HG02623 (cell line): ENCODE data around the gene ITGAD.

Source experiments
- ATAC-seq: cut with Tn5 transposase; IDR thresholded peaks from one replicate; pipeline ENCODE4 v1.9.1; 2021; ENCODE audit warnings: moderate library complexity; ENCODE audit not compliant: unreplicated experiment

ITGAD gene

DNA sequence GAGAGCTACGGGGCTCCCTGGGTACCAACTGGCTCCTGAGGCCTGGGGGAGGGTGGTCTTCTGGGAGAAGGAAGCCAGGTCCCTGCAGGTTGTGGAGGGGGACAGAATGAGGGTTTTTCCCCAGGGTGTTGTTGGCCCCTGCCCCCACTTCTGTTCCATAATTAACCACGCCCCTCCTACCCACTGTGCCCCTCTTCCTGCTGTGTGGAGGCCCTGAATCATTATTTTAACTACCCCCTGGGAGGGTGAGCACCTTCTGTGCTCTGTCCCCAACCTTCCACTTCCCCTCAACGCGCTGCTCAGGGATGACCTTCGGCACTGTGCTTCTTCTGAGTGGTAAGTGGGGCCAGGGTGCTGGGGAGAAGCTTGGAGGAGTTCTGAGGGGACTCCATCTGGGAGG is at the start of gene ITGAD:
Gene ITGAD (plus strand): TSS at position 280 of the 400 bp plus-strand sequence. CDS start 26 bp downstream, at position 306.
- no peak for ATAC-seq

DNA sequence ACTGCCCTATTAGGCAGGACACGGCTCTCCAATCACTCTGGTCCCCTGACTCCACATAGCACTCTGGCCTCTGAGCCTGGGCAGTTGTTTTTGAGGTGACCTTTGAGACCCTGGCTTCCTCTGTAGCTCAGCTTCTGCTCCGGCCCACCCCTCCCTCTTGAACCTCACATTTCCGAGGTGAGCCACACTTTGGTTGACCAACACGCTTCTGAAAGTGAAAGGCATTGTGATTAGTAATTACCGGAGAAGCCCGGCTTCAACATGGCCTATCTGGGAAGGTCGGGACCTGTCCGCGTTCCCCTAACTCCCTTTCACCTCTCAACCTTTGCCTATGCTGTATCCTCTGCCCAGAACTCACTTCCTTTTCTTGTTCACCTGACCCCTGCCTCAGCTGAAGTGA is 48.4 kb upstream of the ITGAD start:
- no peak for ATAC-seq

DNA sequence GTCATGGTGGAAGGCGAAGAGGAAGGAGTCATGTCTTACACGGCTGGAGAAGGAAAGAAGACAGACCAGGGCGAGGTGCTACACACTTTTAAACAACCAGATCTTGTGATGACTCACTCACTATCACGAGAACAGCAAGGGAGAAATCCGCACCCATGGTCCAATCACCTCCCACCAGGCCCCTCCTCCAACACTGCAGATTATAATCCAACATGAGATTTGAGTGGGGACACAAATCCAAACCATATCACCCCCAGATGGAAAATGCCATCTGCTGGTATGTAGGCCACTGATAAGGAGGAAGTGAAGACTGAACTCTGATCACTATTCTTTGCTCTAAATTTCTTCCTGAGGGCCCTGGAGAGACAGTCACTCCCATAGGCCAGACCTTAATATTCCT is 45.7 kb upstream of the ITGAD start:
- no peak for ATAC-seq

DNA sequence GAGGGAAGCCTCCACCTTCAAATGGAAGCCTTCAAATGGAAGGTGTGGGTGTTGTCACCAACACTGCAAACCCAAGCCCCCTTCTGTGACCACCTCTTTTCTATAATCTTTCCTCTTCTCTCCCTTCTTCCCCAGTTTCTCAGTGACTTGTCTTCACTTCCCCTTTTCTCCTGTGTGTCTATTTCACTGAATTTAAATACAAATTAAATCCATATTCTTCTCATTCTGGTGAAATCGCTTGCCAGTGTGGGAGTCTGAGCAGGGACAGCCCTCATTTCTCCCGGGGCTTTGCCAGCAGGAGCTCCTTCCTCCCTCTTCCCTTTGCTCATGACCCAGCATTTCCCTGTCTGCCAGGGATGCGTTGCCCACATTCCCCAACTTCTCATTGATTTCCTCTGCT is 44.6 kb upstream of the ITGAD start:
- ATAC-seq, result no peak

DNA sequence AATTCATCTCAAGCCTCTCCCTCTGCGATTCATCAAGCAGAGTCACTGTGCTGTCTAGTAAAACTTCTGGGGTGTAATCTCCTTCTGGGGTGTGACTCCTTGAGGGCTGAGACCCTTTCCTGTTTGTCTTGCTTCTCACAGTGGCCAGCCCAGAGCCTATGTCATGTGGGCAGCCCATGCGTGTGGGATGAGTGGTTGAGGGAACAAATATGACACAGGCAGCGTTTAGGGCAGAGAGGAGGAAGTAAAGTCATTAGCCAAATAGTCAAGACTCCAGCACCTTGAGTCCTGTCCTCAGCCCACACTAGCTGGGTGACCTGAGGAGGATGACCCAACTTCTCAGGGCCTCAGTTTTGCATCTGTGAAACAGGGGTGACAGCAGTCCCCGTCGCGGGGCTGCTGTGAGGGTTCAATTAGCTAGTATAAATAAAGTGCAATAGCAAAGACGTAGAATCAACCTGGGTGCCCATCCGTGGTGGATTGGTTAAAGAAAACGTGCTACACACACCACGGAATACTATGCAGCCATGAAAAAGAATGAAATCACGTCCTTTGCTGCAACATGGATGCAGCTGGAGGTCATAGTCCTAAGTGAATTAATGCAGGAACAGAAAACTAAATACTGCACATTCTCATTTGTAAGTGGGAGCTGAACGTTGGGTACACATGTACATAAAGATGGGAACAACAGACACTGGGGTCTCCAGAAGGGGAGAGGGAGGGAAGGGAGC is 42.7 kb upstream of the ITGAD start:
- no peak for ATAC-seq

DNA sequence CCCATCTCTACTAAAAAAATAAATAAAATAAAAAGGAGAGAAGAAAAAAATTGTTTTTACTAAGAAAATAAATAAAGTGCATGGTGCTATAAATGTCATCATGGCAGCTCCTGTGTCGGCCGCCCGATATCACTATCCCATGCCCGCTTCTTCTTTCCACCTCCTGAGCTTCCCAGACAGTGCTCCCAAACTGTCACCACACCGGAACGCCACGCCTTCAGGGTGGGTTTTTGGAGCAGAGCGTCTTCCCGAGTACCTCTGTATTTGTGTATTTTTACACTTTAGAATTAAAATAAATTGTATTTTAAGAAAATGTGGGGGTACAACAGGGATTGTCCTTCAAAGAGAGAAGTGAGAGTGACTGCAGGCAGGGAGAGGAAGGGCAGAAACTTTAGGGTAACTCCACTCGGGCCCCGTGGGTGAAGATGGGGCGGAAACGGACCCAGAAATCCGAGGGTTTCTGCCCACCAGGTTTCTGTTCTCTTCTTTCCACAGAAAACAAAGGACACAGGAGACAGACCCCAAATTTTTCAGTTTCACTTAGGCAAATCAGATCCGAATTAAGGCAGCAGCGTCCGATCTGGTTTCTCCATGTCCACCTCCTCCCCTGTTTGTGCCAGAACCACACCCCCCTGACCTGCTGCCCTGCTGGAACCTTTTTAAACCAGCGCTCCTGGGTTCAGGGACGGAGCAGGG is 41.7 kb upstream of the ITGAD start:
- no peak for ATAC-seq

DNA sequence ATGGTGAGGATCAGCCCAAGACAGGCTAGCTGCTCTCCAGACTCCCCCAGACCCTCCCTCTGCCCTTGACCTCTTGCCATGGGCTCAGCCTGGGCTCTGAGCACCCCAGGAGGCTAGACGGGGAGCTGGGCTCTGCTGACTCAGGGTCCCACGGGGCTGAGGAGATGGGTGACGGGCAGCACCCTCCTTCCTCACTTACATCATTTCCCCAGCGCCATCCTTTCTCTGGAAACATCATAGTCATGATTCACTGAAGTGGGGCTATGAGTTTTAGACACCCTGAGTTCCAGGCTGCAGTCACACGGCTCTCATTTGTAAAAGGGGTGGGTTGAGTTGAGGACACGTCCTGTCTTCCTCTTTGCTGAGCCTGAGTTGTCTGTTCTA is 41.2 kb upstream of the ITGAD start:
- no peak for ATAC-seq

DNA sequence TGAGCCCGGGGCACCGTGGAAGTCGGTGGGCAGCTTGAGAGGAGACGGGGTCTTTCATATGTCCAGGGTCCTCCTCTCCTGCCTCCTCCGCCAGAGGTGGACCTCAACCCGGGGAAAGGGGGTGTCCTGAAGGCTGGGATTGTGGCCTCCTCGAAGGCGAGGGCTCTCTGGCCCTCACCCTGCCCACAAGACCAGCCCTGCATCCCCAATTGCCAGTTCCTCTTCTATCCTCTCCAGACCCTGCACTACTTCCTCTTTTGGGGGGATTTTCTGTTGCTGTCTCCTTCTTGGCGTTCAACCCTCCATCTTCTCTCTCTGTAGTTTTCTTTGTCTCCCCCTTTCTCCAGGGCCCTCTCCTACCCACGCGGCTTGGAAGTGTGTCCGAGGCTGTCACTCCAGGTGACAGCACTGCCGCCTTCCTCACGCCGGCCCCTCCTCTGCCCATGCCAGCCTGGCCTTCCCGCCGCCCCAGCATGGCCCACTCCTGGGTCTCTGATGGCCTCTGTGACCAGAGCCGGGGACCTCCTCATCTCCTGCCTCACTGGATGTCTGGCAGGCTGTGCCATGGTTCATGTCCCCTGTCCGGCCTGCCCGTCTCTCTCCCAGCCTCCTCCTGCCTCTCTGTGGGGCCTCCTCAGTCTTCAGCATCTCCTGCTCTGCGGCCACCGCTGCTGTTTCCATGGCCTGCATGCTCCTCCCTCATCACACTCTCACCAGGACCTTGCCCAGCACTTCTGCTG is 40.6 kb upstream of the ITGAD start:
- no peak for ATAC-seq

DNA sequence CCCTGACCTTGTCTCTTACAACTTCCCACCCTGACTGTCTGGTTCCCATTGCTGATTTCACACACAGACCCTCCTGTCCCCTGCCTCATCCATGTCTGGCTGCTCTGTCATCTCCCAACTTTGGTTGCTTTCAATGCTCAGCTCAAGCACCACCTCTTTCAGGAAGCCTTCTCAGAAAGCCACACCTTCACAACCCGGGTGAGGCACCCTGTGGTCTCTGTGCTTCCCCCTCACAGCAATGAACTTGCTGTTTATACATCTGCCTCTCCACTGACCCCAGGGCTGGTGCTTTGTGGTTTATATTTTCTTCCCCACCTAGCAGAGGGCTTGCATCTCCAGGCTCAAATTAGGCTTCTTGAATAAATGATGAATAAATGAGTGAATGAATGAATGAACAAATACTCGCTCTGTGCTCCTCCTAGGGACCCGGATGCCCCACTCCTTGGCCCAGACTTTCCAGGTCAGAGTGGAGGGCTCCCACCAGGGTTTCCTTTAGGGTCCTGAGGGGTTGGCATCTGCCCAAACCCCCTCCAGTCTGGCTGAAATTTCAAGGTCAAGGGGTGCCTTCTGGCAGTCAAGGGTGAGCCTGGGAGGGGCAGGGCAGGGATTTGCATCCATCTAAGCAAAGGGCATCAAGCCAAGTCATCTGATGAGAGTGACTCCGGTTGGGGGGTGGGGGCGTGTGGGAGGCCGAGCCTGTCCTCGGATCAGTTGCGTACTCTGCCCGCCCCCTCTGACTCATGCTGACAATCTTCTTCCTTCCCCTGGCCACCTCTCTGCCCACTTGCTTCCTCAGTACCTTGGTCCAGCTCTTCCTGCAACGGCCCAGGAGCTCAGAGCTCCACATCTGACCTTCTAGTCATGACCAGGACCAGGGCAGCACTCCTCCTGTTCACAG is 38.5 kb upstream of the ITGAD start, which contains the start of gene ITGAX:
Gene ITGAX (plus strand): TSS at position 783 of the 898 bp plus-strand sequence. CDS start 79 bp downstream, at position 862.
- peak; percentile 64 for ATAC-seq

DNA sequence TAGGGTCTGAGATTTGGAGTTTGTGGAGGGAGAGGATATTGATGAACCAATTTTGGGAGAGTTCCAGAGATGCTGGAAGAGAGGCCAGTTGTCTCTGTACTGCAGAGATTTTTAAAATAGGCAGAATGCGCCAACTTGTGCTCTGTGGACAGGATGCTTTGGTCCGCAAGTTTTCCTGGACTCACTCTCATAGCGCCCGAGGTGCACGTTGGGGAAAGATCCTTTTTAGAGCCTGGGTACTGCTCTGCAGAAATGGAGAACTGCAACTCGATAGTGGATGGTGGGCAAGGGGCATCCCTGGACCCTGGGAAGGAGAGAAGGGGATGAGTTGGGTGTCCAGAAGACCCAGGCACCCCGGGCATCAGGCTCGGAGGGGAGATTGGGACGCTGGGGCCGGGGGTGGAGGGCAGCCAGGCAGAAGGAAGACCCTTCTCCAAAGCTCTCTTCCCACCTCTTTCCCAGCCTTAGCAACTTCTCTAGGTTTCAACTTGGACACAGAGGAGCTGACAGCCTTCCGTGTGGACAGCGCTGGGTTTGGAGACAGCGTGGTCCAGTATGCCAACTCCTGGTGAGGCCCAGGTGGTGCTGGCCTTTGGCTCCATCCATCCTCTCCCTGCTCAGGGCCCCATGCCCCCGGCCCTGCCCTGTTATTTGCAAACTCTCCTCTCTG is 37.6 kb upstream of the ITGAD start:
- no peak for ATAC-seq

DNA sequence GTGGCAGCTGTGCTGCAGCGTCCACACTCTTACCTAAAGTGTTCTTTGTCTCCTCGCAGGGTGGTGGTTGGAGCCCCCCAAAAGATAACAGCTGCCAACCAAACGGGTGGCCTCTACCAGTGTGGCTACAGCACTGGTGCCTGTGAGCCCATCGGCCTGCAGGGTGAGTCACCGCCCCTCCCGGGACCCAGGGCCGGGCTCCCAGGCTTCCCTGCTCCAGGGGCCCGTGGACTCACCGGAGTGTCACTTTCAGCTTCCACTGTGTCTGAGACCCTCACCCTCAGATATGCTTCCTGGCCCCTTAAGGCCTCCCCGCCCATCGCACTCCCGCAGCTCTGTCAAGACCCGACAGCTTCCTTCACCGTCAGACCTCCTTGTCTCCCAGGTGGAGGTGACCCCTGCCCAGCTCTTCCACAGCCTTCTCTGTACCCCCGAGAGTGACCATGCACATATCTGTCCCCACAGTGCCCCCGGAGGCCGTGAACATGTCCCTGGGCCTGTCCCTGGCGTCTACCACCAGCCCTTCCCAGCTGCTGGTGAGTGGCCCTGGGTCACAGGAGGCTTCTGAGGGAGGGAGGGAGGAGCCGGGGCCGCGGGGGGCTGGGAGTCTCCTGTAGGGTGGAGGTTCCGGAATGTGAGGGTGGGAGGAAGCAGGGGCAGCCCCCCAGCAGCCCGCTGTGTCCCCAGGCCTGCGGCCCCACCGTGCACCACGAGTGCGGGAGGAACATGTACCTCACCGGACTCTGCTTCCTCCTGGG is 36.4 kb upstream of the ITGAD start:
- ATAC-seq, result no peak

DNA sequence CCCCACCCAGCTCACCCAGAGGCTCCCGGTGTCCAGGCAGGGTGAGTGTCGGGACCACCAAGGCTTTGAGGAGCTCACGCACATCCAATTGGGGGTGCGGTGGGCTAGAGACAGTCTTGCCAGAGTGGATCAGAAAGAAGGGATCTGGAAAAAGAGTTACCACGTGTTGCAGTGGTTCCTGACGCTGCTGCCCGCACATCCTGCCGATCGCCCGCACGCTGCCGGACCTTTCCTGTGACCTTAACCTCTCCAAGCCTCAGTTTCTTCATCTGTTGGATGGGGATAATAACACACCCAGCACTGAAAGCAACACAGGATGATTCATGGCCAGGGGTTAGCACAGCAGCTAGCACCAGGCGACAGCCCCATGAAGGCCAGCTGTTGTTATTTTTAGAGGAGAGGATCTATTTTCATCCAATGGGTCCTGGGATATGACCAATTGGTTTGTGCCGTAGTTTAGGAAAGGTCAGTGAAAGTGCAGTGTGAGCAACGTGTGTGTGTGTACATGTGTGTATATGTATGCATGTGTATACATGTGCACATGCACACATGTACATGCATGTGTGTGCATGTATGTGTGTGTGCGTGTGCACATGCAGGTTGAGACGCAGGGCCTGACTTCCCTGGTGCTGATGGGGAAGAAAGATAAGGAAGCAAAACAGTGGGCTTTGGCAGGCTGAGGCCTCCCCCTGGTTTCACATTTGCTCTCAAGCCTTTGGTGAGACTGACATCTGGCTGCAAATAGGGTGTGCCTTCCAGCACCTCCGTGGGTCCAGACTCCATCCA is 35.6 kb upstream of the ITGAD start:
- no peak for ATAC-seq

DNA sequence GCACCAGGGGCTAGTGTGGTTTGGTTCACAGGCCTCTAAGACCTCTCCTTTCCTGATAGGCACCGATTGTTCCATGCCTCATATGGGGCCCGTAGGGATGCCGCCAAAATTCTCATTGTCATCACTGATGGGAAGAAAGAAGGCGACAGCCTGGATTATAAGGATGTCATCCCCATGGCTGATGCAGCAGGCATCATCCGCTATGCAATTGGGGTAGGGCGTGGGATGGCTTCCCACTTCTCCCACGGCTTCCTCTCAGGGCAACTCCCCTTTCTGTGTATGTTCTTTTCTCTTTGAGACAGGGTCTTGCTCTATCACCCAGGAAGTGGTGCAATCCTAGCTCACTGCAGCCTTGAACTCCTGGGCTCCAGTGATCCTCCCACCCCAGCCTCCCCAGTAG is 32.9 kb upstream of the ITGAD start:
- no peak for ATAC-seq

DNA sequence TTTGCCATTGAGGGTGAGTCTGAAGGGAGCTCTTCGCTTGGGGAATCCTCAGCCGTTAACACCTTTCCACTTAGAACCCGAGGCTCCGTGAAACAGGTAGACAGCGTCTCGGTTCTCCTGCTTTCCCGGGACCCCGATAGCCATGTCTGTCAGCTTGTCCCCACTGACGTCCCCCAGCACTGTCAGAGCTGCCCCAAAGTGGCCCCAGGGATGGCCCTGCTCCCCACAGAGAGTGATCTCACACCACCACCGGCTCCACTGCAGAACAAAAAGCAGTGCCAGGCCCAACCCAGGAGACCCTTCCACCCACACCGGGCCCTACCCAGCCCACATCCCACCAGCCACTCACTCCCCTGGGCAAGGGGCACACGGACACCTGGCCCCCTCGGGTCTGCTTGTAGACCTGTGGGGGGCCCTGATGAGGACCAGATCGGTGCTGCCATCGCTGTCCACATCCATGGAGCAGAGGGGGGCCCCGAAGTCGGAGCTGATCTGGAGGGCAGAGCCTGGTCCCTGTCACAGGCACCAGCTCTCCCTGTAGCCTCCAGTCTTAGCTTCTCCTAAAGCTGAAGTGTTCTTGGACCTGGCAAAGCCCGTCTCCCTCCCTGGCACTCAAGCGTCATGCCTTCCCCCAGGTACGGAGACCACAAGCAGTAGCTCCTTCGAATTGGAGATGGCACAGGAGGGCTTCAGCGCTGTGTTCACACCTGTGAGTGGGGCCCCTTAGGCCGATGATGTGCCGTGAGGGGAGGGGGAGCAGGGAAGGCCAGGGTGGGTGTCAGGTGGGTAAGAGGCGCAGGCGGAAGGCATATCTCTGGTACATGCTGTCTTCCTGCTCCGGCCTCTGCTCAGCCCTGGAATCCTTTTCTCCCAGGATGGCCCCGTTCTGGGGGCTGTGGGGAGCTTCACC is 31.7 kb upstream of the ITGAD start:
- ATAC-seq, result no peak

DNA sequence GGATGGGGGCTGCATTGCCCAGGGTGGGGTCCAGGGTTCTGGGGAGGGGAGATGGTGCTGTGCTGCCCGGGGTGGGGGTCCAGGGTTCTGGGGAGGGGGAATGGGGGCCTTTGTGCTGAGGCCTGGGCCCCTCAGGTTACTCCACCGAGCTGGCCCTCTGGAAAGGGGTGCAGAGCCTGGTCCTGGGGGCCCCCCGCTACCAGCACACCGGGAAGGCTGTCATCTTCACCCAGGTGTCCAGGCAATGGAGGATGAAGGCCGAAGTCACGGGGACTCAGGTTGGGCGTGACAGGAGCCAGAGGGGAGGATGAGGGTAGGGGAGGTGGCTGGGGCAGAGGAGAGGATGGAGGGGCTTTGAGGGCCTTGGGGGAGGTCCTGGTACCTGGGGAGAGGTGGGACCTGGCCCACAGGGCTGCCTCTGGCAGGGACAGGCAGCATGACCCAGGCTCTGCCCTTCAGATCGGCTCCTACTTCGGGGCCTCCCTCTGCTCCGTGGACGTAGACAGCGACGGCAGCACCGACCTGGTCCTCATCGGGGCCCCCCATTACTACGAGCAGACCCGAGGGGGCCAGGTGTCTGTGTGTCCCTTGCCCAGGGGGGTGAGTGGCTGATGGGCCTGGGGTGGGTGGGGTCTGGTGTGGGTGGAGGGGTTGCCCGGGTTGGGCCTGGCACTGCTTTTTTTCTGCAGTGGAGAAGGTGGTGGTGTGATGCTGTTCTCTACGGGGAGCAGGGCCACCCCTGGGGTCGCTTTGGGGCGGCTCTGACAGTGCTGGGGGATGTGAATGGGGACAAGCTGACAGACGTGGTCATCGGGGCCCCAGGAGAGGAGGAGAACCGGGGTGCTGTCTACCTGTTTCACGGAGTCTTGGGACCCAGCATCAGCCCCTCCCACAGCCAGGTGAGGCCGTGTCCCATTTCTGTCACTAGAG is 30.4 kb upstream of the ITGAD start:
- no peak for ATAC-seq

DNA sequence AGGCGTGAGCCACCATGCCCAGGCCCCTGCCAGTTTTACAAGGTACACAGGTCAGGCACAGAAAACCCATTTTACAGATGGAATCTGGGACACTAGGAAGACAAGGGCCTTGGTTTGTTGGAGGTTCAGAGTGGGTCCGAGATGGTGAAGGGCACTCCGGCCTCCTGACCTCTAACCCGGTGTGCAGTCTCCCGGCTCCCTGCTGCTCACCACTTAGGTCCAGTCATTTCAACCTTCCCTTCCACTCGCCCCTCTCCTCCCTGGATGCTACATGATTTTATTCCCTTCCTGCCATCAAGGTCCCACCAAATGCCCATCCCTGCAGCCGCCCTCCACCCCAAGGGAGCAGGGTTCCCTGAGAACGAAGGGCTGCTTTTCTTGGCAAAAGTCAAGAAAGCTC is 29.4 kb upstream of the ITGAD start:
- no peak for ATAC-seq

DNA sequence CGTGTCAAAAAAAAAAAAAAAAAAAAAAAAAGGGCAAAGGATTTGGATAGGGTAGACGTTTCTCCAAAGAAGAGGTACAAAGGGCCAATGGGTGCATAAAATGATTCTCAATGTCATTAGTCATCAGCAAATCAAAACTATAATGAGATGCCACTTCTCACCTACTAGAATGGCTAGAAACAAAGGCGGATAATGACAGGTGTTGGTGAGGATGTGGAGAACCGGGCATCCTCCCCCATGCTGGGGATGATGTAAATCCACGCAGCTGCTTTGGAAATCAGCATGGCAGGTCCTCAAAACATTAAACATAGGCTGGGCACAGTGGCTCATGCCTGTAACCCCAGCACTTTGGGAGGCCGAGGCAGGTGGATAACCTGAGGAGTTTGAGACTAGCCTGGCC is 28.7 kb upstream of the ITGAD start:
- no peak for ATAC-seq
